Inflammatory macrophage treated with lipopolysaccharide for 1 hour (primary cell): Measurements from ENCODE around the gene NAT10.

Source experiments
- DNase-seq, 2 donors: peaks; one replicate each; pipeline ENCODE4 v3.0.0-alpha.2; 2020 to 2022

Gene NAT10

DNA sequence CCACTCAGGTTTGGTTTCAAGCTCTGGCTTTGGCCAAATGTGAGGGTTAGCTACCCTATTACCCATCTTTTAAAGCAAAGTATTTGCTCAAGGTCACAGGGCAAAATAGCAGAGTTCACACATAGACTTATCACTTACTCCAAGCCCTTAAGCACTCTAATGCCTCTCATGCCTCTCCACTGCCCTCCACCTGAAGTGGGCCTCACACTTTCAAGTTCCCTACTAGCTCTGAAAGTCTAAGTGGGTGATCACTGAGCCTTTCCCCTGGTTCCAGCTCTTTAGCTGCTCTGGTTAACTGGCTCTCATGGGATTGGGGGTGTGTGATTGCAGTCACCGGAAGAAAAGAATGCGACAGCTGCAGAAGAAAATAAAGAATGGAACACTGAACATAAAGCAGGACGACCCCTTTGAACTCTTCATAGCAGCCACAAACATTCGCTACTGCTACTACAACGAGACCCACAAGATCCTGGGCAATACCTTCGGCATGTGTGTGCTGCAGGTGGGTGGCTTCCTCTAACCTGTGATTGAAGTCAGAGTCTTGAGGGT, 6.4 kb downstream of the NAT10 start:
- no peak for DNase-seq

- DNase-seq: no peak
These were observed 8.6 kb downstream of the NAT10 start for GRCh38 chr11:34114014-34114413.

- no peak for DNase-seq
These were observed 9.0 kb downstream of the NAT10 start for GRCh38 chr11:34114471-34114870.

GRCh38 chr11:34120651-34121050, 15.2 kb downstream of the NAT10 start:
- DNase-seq: no peak

- no peak for DNase-seq
These were observed 19.6 kb downstream of the NAT10 start for GRCh38 chr11:34124885-34125668.

- DNase-seq: no peak
These were observed 21.8 kb downstream of the NAT10 start for GRCh38 chr11:34126959-34127848.

DNA sequence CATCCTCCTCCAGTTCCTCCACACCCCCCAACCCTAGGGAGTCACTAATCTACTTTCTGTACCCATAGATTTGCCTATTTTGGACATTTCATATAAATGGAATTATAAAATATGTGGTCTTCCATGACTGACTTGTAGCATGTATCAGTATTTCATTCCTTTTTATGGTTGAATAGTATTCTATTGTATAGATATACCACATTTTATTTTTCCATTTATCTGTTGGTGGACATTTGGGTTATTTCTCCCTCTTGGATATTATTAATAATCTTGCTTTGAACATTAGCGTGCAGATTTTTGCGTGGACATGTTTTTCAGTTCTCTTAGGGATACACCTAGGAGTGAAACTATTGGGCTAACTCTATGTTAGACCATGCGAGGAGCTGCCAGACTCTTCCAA, 23.4 kb downstream of the NAT10 start:
- no peak for DNase-seq

DNA sequence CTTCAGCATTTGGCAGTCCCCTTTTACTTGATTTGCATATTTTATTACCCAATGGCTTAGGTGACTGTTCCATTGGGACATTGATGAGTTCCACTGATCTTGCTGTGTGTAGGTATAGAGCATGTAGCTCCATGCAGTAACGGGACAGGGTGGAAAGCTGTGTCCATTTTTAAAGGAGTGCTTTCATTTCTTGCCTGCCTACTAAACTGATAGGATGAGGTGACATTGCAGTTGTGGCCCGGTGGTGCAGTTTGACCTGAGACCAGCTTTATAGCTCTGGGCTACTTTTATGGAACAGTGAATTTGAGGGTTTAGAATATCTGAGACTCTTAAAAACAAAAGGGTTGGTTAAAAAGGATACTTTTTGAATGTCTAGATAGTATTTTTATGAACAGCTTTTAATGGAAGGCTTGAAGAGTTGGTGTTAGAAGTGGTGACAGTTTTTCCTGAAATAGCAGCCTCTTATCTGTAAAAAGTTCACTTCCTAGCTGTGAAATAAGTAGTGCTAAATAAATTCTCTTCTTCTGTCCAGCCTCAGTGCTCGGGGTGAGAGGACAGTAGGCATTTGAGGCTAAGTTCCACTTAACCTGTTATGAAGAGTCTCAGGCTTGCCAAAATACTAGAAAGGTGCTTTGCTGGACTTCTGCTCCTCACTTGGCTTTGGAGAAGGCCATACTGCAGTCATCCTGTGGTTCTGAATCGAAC, 27.0 kb downstream of the NAT10 start:
- DNase-seq: no peak

- DNase-seq: no peak
These were observed 29.3 kb downstream of the NAT10 start for GRCh38 chr11:34134765-34135164.

GRCh38 chr11:34135439-34135838, 30.0 kb downstream of the NAT10 start:
- no peak for DNase-seq

DNA sequence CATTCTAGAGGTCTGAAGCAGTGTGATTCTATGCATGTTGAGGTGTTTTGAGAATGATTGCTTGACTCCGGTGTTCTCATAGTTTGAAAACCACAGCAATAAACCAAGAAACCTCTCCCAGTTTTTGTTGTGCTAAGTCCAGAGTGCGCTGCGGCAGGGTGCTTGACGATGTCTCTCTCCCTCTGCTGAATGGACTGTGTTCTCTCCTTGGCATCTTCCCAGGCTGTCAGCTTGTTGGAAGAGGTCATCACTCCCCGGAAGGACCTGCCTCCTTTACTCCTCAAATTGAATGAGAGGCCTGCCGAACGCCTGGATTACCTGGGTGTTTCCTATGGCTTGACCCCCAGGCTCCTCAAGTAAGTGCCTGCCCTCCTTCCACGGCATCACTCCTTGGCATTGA, 31.0 kb downstream of the NAT10 start:
- no peak for DNase-seq

- DNase-seq: no peak
These were observed 33.9 kb downstream of the NAT10 start for GRCh38 chr11:34139346-34139745.

DNA sequence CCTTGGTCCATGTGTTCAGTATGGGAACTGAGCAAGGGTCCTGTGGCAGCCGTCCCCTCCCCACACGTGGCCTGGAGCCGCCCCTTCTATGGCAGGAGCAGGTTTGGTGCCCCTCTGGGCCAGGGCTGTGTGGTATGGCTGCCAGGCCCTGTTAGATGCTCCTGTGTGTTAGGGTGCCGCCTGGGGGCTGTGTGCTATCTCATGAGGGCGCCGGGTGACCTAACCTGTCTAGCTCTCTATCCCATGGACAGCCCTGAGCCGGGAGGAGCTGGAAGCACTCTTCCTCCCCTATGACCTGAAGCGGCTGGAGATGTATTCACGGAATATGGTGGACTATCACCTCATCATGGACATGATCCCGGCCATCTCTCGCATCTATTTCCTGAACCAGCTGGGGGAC, 34.7 kb downstream of the NAT10 start:
- DNase-seq: no peak

DNA sequence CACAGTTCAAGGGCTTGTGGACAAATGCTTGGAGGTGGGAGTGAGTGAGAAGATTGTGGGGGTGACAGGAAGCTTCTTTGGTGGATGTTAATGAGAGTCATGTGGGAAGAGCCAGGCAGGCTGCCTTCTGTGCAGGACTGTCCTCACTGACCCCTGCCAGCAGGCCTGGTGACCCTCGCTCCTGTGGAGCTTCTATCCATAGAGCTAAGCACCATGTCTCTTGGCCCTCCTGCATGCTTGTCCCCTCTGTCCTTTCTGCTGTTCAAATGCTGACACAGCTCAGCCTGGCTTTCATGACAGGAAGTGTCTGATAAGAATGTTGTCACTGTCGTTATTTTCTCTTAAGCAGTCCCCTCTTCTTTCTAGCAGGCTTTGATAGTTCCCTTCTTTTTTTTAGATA, 37.6 kb downstream of the NAT10 start:
- DNase-seq: no peak

DNA sequence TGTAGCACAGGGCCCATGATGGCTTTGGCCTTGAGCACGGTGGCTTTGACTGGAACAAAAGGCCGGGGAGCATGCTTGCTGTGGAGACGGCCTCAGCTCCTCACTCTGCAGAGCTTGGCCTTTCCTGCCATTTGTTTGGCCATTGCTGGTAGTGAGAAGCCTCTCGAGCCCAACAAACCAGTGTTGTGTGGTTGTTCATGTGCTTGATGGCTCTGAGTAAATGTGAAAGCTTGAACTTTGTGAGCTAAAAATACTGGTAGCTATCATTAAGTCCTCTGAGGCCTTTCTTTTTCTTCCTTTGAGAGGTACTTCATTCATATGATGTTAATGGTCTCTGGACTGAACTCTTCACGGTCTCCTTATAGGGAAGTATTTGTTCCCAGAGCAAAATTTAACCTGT, 39.6 kb downstream of the NAT10 start:
- DNase-seq: no peak

DNA sequence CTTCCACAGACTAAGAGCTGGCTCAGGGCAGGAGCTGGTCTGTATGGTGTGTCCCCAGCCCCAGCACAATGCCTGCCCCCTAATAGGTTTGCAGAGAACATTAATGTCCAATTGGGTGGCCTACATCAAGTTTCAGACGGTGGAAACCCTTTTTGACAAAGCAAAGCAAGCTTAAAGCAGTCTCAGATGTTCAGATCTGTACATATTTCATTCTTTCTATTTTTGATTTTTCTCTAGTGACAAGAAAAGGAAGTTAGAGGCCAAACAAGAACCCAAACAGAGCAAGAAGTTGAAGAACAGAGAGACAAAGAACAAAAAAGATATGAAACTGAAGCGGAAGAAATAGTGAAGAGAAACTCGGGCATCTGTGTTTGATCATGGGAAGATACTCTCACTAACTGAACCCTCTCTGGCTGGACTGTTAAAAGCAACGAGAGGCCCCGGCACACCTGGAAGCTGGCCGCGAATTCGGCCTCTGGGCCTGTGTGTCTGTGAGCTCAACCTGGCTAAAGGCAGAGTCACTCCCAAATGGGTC, 40.5 kb downstream of the NAT10 start:
- DNase-seq: no peak

DNA sequence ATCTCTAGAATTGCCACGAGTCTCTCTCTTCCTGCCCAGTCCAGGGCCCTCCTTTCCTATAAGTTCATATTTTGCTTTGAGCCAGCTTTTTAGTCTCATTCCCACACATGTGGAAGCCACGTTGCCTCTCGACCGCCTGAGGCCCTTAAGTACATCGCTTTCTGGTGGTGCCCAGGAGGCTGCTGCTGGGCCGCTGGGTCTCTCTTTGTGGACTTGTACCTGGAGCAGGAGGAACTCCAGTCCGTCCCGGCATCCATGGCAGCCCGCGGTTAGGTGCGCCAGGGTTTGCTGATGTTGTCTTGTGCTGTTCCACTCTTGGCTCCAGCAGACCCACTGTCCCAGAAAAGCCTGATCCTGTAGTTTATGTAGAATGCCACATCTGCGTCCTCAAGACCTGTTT, 41.0 kb downstream of the NAT10 start:
- DNase-seq: no peak

DNA sequence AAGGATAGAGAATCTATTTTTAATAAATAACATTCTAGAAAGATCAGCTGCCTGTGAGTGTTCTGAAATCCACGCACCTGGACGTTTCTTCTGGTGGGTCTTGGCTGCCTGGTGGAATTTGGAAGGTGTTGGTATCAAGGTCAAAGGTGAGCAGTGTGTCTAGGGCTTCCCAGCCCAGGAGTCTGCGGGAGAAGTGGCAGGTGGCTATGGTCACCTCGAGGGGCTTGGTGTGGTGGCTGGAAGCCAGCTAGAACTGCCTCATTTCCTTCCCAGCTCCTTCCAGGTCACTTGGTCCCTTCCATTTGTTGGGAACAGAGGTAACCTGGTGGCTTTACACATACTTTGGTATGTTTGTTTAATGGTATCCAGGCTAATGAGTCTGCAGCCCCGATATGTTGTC, 41.4 kb downstream of the NAT10 start:
- DNase-seq: no peak

GRCh38 chr11:34147581-34147980, 42.2 kb downstream of the NAT10 start:
- no peak for DNase-seq

DNA sequence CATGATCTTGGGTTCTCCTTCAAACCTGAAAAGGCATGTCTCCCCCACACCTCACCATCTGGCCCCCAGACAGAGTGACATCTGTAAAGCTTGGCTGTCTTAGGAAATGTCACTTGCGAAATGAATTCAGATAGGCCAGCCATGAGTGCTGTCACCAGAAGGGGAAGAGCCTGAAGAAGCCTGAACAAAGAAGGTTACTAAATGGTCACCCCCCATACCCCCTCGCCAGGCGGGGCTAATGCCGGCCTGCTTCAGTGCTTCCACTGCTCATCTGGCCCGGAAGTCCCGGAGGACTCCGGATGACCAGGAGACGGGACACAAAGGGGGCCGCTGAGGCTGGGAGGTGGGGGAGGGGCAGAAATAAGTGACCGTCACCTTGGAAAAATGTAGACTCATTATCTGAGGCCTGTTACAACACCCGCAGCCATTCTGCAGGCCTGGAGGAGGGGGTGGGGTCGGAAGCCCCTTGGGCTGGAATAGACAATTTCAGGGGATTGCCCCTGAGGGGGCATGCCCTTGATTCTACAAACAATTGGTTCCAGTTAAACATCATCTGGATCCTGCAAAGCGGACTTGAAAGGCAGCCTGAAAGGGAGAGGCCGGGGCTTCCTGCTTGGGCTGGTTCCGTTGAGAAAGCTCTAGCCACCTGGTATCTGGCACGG, 43.2 kb downstream of the NAT10 start:
- DNase-seq: peak; percentile 6 to 24

- no peak for DNase-seq
These were observed 43.8 kb downstream of the NAT10 start for GRCh38 chr11:34149274-34149673.

GRCh38 chr11:34149786-34150185, 44.4 kb downstream of the NAT10 start:
- no peak for DNase-seq
